ENCODE measurements around the gene ANGPTL2. TPM values are rescaled to one million over a fixed set of nuclear protein-coding genes. Genes with fewer than 3 reads are reported as not detected.

The ANGPTL2 gene
- total RNA-seq, 1 experiment from 2014 or later, result 0.20 TPM

DNA sequence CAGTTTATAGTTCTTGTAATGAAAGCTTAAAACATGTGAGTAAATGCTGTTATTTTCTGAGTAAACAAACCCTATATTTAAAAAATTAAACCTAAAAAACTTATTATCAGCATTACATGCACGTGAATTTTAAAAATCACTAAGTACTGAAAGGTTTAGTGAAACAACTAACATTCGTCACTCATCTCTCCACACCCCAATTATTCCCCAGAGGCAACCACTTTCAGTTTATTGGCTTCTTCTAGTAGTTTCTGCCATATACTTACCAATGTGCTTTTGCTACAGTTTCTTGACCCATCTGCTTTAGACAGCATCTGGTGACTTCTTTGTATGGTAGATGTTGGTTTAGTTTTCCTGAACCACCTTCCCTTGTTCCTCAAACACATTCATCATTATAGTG lies 58.1 kb downstream of the ANGPTL2 start:
- H3K4me1 ChIP-seq (ENCODE audit: control insufficient read depth in 1 of 2, insufficient read depth in 2 of 2, low read length in 2 of 2), result peaks cover 7 to 28% of the 10 kb centered on the region in 2 experiments; a peak in 3 of 4 replicates
- H3K36me3 ChIP-seq (ENCODE audit: control insufficient read depth in 1 of 2, insufficient read depth in 2 of 2, low read length in 2 of 2), result no peaks in the 10 kb centered on the region
- no peak overlapping the region for H3K4me3 ChIP-seq (replicated peaks in 1 of 2; ENCODE audit: low read depth in 1 of 2, low read length in 2 of 2)
- intact Hi-C loops (cut with micrococcal nuclease), result no loop called here
- H3K9me3 ChIP-seq (ENCODE audit: control insufficient read depth in 1 of 2, insufficient read depth in 1 of 2, low read depth in 1 of 2, low read length in 2 of 2), result no peaks in the 10 kb centered on the region
- no peaks in the 10 kb centered on the region for H3K27me3 ChIP-seq (ENCODE audit: insufficient read depth, low read length)
- H3K9me2 ChIP-seq (ENCODE audit: insufficient read depth), result no peaks in the 10 kb centered on the region
- BruUV-seq (replicated peaks), result no TSS peak
- CTCF ChIA-PET, result no interaction called here
- no peak overlapping the region for H3K27ac ChIP-seq (ENCODE audit: low read depth, low read length)
- DNase-seq (ENCODE audit: low read depth, low spot score), result no peak
- RAD21 ChIA-PET (ENCODE audit: low non-redundant PET in 1 of 2, low total read pairs in 2 of 2, uncharacterized antibody in 2 of 2, unreplicated experiment in 2 of 2), result no interaction called here
- no peaks in the 10 kb centered on the region for H3K79me2 ChIP-seq (ENCODE audit: insufficient read depth, low read length)
- H2AFZ ChIP-seq (ENCODE audit: low read depth, low read length, poor library complexity, severe bottlenecking), result no peak overlapping the region
- H3K4me2 ChIP-seq (ENCODE audit: low read length), result no peak overlapping the region
- no peak overlapping the region for H3K9ac ChIP-seq (ENCODE audit: low read length)
- TF ChIP-seq ZFX (IDR thresholded peaks at IDR 0.05) (no peak), ATF3 (IDR thresholded peaks at IDR 0.05) (no peak), SRF (IDR thresholded peaks at IDR 0.05; ENCODE audit: low read depth) (no peak), TCF7L2 (IDR thresholded peaks at IDR 0.05; ENCODE audit: borderline replicate concordance, extremely low read depth, insufficient read depth, insufficient read length) (no peak), JUND (IDR thresholded peaks at IDR 0.05) (no peak), POLR2A (IDR thresholded peaks at IDR 0.05; ENCODE audit: borderline replicate concordance, extremely low read depth, insufficient read depth, insufficient read length) (no peak), POLR2AphosphoS5 (IDR thresholded peaks at IDR 0.05; ENCODE audit: low read depth, low read length) (no peak), FOSL1 (IDR thresholded peaks at IDR 0.05; ENCODE audit: low read depth) (no peak), REST (IDR thresholded peaks at IDR 0.05; ENCODE audit: low read depth) (no peak), EGR1 (IDR thresholded peaks at IDR 0.05; ENCODE audit: low read depth) (no peak), YY1 (IDR thresholded peaks at IDR 0.05; ENCODE audit: extremely low read depth, insufficient replicate concordance, low read depth, low read length) (no peak), RAD21 (IDR thresholded peaks at IDR 0.05; ENCODE audit: low read depth) (no peak)
- TF ChIP-seq, protein P1, sequence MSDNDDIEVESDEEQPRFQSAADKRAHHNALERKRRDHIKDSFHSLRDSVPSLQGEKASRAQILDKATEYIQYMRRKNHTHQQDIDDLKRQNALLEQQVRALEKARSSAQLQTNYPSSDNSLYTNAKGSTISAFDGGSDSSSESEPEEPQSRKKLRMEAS (IDR thresholded peaks at IDR 0.05), result no peak
- no peak for ATAC-seq
- POLR2A ChIA-PET, result no interaction called here
- H4K20me1 ChIP-seq (ENCODE audit: insufficient read depth), result no peaks in the 10 kb centered on the region

Data from HCT116 (cell line).